Testis (tissue), 2 donors: ENCODE measurements around the gene TMIGD1.

Source experiments
- CTCF ChIP-seq, 3 experiments: fragments of 450-650 bp in 2 of 3; fragments of 200-600 bp in 1 of 3; sonication (generic) in 1 of 3; IDR thresholded peaks; one replicate each; pipeline ENCODE4 v1.5.1; 2016 to 2019; ENCODE audit warnings: antibody characterized with exemption in 3 of 3, mild to moderate bottlenecking in 2 of 3, moderate library complexity in 1 of 3
- POLR2A ChIP-seq: fragments of 450-650 bp; IDR thresholded peaks from one replicate; pipeline ENCODE4 v1.6.1; 2017; ENCODE audit warnings: antibody characterized with exemption, mild to moderate bottlenecking, moderate library complexity

- TF ChIP-seq POLR2A (no peak), CTCF (IDR thresholded peaks at IDR 0.05) (no peak)
Observed at GRCh38 chr17:30347488-30347887, 13.6 kb upstream of the TMIGD1 start.
